Amniotic stem cell (primary cell): ENCODE measurements around the gene POM121C.
"Not testable (repeated sequence)": the region's sequence is repeated elsewhere in the genome, so short reads cannot be mapped to it uniquely, and the experiment has no call there.

ENCODE experiments used
- DNase-seq: peaks from one replicate; lab custom pipeline; 2025; lab: John Stamatoyannopoulos, UW

Gene POM121C

DNA sequence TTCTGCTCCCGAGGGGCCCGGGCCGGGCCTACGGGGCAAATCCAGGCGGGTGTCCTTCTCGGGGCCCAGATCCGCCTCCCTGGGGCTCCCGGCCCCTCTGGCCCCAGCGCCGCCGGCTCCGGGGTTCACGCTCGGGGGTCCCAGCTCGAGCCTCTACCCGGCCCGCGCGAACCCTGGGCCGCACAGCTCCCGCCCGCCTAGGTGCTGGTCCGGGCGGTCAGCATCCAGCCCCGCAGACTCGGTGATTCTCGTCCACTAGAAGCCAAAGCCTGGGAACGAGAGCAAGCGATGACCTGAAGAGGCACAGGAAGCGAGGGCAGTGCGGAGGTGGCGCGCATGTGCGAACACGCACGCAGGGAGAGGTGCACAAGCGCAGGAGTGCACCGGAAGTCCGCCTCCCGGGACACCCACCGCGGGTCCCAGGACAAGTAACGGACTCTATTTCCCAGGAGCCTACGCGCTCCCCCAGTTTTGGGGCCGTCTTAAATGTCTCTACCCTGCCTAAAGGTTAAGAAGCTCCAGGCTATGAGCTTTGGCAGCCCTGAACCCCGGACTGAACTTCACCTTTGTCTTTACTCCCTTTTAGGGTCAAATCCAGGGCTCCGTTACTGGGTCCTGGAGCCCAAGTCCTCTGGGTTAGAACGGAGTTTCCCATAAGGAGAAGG, at the start of gene POM121C:
TSS of gene POM121C (minus strand) at position 321 of the 665 bp plus-strand sequence. CDS start 44,803 bp downstream, outside the sequence.
- DNase-seq, result peak; percentile 71

DNA sequence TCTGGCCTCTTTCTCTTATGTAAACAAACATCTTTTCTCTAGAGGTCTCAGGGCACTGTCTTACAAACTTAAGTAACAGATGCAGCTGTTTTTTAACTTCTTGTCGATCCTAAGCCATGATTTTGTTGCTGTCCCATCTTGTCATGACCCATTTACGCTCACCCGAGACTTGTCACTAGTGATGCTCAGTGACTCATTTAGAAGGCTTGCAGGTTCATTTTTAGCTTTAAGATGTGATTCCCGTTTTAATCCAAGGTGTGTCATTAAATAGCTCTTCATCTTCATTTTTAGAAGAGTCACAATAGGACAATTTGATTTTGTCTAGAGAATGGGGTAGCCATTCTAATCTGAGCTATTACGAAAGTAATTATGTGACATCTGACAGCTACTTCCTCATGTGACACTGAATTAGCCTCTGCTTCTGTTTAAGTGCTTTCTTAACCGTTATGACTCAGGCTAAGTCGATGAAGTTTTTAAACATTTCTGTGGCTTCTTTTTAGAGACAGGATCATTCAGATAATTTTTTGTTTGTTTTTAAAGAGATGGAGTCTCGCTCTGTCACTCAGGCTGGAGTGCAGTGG, 48.7 kb upstream of the POM121C start:
- DNase-seq, result peak; percentile 4

DNA sequence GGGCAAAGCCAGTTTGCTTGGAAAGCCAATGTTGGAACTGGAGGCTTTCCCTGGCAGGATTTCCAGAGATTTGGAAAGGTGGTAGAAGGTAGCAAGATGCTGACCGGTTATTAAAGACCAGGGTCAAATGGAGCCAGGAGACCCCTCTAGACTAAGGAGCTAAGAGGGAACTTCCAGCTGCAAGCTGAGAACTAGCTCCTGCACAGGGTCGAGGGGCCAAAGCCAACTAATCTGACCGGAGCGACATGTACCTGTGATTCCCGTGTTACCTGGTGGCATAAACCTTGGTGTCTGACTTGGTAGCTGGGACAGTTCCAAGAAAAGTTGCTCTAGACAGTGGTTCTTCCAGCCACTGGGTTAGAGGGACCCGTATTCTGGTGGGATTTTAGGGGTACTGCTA, 47.8 kb upstream of the POM121C start:
- no peak for DNase-seq

DNA sequence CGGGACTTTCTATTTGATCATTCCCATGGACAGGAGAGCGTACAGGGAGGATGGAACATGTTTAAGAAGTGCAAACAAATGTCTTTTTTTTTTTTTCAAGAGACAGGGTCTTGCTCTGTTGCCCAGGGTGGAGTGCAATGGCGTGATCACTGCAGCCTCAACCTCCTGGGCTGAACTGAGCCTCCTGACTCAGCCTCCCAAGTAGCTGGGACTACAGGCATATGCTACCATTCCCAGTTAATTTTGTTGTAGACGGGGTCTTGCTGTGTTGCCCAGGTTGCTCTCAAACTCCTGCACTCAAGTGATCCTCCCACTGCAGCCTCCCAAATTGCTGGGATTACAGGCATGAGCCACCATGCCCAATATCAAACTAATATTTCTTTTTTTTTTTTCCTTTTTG, 46.5 kb upstream of the POM121C start:
- no peak for DNase-seq

DNA sequence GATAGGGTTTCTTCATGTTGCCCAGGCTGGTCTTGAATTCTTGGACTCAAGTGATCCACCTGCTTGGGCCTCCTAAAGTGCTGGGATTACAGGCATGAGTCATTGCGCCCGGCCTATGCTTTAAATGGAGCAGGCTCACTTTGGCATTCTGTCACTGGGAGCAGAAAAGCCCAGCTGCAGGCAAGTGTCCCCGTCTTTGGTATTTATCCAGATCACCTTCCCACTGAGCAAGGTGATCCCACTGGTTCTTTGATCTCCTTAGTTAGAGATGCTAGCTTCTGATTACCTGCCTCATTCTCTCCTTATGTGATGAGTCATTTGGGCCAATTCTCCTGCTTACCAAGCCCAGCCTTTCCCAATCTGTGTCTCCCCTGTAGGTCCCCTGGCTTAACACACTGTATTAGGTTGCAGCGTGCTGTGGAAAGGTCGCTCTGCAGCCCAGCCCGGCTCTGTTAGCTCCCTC, 45.3 kb upstream of the POM121C start:
- DNase-seq, result no peak

DNA sequence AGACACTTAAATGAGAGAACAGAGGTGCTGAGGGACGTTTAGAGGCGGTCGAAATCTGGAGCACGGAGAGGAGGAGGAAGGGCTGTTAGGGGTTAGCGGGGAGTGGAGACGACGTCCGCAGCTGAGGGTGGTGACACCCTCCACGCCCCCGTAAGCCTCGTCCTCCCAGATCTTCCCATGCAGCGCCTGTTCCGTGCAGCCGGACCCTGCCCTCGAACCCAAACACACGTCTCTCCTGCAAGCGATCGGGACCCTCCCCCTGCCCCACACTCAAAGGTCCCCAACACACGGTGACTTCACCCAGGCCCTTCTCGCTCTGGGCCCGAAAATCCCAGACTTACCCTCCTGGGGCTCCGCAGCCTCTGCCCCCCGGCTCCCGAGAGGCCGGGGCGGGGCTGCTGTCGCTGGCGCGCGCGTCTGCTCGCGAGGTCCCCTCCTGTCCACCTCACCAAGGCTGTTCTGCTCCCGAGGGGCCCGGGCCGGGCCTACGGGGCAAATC, 41.2 kb upstream of the POM121C start:
- not testable (repeated sequence) for DNase-seq

DNA sequence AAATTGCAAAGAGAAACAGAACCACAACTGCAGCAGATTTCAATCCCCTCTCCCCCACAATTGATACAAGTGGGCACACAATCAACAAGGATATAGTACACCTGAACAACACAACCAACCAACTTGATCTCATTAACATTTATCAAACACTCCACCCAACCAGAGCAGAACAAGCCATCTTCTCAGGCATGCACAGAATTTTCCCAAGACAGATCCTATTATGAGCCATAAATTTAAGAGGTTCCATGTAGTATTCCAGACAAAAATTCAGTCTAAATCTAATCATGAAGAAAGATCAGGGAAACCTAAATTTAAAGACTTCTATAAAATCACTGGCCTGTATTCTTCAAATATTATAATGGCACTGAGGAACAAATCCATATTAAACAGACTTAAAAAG, 35.6 kb upstream of the POM121C start:
- not testable (repeated sequence) for DNase-seq

DNA sequence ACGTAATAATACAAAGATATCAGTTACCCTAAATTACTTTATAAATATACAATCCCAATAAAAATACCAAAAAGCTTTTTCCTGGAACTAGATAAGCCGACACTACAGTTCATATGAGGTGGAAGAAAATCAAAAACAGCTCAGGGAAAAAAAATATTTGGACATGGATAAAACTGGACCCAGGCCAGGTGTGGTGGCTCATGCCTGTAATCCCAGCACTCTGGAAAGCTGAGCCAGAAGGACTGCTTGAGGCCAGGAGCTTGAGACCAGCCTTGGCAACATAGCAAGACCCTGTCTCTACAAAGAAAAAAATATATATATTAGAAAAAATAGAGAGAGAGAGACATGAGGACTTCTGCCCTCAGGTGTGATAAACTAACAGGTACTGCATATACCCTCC, 32.7 kb upstream of the POM121C start:
- not testable (repeated sequence) for DNase-seq

DNA sequence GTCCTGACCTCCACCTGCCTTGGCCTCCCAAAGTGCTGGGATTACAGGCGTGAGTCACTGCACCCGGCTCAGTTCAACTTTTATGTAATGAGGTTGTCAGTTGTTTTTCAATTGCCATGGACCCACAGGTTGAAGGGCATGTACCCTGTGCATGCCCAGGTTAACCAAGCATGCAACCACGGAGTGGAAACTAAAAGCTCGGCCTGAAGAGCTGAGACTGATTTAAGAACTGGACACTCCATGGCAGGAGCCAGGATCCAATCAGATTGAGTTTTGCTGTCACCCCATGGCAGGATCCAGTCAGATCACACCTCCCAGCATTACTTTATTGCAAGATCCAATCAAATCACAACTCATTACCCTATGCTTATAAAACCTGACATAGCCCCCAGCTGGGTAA, 22.9 kb upstream of the POM121C start:
- not testable (repeated sequence) for DNase-seq

DNA sequence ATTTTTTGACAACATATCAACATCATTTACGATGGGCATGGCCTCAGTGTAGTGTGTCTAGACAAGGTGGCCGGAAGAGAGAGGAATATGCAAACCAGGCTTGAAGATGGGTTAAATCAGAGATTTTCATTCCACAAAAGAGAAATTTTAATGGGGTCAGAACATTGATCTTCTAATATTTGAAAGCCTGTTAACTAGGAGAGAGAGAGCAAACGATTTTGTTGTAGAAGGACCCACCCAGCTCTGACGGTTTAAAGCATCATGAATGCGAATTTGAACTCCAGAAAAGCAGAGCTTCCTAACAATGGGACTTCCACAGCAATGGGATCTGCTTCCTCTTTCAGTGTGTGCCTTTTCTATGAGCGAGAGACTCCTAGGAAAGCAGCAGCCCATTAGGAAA, 5.9 kb upstream of the POM121C start, which contains the start of gene SPDYE5:
TSS of gene SPDYE5 (plus strand) at position 301 of the 400 bp plus-strand sequence. CDS start 1,728 bp downstream, outside the sequence.
- DNase-seq, result not testable (repeated sequence)

DNA sequence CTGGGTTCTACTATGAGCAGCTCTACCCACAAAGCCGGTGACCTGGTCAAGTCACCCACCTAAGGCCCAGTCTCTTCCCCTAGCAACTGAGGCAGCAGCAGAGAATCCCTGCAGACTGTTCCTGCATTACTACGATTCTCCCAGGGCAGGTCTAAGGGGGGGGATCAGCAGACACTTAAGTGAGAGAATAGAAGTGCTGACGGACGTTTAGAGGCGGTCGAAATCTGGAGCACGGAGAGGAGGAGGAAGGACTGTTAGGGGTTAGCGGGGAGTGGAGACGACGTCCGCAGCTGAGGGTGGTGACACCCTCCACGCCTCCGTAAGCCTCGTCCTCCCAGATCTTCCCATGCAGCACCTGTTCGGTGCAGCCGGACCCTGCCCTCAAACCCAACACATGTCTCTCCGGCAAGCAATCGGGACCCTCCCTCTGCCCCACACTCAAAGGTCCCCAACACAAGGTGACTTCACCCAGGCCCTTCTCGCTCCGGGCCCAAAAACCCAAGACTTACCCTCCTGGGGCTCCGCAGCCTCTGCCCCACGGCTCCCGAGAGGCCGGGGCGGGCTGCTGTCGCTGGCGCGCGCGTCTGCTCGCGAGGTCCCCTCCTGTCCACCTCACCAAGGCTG, 632 bp downstream of the POM121C start:
- DNase-seq, result not testable (repeated sequence)

DNA sequence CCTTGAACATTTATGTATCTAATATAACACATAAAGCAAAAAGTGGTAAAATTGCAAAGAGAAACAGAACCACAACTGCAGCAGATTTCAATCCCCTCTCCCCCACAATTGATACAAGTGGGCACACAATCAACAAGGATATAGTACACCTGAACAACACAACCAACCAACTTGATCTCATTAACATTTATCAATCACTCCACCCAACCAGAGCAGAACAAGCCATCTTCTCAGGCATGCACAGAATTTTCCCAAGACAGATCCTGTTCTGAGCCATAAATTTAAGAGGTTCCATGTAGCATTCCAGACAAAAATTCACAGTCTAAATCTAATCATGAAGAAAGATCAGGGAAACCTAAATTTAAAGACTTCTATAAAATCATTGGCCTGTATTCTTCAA, 5.8 kb downstream of the POM121C start:
- not testable (repeated sequence) for DNase-seq

DNA sequence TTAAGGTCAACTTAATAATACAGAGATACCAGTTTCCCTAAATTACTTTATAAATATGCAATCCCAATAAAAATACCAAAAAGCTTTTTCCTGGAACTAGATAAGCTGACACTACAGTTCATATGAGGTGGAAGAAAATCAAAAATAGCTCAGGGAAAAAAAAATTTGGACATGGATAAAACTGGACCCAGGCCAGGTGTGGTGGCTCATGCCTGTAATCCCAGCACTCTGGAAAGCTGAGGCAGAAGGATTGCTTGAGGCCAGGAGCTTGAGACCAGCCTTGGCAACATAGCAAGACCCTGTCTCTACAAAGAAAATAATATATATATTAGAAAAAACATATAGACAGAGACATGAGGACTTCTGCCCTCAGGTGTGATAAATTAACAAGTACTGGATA, 8.6 kb downstream of the POM121C start:
- not testable (repeated sequence) for DNase-seq

DNA sequence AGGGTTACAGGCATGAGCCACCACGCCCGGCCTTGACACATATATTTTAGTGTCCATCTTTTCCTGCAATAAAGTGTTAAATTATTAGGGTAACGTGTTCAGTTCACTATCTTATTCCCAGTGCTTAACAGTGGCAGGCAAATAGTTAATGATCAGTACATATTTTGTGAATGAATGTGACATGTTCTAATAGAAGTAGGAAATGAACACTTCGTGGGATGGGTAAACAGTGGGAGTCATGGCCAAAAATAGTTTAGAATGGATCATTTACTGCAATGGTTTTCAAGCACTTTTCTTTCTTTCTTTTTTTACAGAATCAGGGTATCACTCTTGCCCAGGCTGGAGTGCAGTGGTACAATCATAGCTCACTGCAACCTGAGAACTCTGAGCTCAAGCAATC, 15.9 kb downstream of the POM121C start:
- not testable (repeated sequence) for DNase-seq

DNA sequence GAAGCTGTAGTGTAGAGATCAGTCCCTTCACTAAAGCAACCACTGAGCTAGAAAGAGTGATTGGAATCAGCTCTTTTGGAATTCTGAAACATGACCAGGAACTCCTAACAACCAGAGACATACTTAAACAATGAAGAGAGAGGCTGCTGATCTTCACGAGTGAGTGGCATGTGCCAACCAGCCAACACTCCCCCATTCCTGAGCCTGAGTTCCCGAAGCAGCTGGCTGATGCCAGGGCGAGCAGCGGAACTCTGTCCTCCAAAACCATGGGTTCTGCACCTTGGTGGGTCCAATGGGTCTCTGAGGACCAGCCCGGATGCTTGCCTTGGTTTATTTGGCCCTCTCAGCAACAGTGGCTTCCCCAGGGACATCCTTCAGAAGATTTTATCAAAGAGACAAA, 25.6 kb downstream of the POM121C start:
- not testable (repeated sequence) for DNase-seq

DNA sequence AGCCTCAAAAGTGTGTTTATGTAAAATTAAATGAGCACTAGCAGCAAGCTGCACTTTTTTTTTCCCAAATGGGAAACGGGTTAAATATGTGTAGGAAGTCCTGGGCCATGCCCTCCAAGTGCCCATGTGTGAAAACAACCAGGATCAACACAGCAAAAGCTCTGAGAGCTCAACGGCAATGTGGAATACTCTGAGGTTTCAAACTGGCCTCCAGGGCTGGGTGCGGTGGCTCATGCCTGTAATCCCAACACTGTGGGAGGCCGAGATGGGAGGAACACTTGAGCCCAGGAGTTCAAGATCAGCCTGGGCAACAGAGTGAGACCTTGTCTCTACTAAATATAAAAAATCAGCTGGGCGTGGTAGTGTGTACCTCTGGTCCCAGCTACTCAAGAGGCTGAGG, 28.1 kb downstream of the POM121C start:
- not testable (repeated sequence) for DNase-seq

DNA sequence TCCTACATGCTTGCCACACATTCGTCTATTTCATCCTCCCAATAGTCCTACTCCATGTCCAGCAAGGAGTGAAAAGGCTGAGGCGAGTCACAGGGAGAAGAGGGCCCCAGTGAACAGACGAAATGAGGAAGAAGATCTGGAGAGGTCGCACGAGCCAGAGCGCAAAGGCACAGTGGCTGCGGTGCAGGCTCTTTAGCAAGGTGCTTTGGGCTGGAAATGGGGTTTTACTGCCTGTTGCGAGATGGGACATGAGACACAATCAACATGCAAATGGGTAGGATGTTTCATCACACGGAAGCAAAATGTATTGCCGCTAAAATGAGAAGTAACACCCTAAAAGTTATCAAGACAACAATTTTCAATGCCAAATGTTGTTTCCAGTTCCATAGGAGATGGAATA, 29.7 kb downstream of the POM121C start:
- not testable (repeated sequence) for DNase-seq

DNA sequence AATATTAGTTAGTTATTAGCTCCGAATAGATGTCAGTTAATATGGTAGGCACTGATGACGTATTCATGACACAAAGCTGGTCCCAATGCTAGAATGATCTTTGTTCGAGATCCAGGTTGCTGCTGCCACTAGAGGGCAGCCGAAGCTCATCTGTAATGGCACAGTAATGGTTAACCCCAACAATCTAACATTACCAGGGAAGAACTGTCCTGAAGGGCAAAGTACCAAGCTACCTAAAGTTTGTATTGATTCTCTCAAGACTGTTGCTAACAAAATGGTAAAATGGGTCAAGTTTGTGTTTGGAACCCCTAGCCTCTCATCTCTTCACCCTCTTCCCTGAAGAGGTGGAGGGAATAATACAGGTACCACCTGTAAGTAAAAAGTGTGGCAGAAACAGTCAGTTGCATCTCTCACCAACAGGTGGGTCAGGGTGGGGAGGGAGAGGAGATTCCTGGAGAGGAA, 33.6 kb downstream of the POM121C start:
- not testable (repeated sequence) for DNase-seq

DNA sequence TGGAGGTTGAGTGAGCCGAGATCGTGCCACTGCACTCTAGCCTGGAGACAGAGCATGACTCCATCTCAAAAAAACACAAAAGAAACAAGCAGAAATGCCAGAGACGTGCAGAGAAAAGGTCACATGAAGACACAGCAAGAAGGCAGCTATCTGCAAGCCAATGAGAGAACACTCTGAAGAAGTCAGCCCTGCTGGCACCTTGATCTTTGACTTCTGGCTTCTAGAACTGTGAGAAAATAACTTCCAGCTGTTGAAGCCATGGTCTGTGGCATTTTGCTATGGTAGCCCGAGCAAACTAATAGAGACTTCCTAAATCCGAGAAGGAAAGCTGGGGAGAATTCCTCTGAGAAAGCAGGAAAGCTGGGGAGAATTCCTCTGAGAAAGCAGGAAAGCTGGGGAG, 36.2 kb downstream of the POM121C start:
- not testable (repeated sequence) for DNase-seq

DNA sequence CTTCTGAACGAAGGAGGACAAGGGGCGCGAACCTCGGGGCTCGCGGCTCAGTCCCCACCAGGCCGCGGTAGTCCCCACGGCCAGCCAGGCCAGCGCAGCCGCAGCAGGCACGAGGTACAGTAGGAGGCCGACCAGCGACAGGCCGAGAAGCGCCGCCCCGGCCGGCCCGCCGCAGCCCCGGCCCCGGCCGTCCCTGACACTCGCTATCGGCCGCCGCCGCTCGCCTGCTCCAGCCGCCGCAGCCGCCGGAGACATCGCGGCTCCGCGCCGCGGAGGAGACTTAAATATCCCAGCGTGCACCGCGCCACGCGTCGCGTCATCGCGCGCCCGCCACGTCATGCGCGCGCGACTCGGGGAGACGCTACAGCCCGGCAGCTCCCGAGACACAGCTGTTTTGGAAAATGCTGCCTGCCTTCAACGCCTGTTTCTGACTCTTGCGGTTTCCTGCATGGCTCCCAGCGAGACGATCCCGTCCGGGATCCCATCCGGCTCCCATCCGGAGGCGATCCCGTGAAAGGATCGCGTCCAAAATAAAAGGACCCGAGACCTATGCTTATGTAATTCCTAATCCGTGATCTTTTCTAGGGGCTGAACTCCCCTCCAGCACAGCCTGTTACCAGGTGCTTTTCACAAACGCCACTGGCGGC, 43.5 kb downstream of the POM121C start:
- not testable (repeated sequence) for DNase-seq

DNA sequence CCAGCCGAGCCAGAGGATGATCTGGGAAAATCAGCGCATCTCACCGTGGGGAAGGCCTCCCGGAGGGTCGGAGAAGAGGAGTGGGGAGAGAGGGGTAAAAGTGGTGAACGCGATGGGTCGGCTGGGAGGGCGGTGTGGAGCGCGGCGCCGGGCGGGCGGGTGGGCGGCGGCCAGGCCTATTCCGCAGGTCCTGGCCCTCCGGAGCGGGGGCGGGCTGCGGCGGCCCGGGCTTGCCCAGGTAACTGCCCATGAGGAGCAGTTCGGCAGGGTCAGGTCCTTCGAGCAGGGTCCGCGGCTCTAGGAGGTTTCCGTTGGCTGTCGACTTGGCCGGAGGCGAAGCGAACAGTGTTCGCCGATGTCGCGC, 44.0 kb downstream of the POM121C start:
- not testable (repeated sequence) for DNase-seq

DNA sequence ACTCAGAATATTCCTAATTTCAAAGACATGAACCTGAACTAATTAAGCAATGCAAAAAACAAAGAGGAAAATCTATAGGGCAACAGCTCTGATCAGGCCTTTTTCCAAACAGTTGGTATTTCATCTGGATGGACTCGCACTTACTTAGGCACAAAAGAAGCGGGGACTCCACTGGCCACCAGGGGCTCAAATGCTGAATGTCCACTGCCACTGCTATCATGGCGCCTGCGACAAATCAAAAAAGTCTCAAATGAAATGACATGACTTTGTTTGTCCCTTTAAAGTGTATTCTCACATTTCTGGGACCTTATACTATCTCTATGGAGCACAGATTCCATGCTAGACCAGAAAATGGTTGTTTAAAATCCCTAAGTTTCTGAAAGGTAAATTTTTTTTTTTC, 47.1 kb downstream of the POM121C start:
- DNase-seq, result not testable (repeated sequence)
